Mucosa of stomach (tissue), 1 donor: Measurements from ENCODE around the gene RHBDF2.

Experiments
- H3K27me3 ChIP-seq: one replicate; pipeline ENCODE4 v1.7.0; 2013; ENCODE audit warnings: mild to moderate bottlenecking, low read length; ENCODE audit not compliant: control insufficient read depth, insufficient read depth
- H3K36me3 ChIP-seq: one replicate; pipeline ENCODE4 v1.7.0; 2013; ENCODE audit warnings: low read length; ENCODE audit not compliant: control insufficient read depth, insufficient read depth
- H3K4me1 ChIP-seq: one replicate; pipeline ENCODE4 v1.7.0; 2013; ENCODE audit warnings: mild to moderate bottlenecking, low read length; ENCODE audit not compliant: control insufficient read depth, insufficient read depth
- H3K4me3 ChIP-seq: one replicate; pipeline ENCODE4 v1.7.0; 2013; ENCODE audit warnings: low read length
- H3K9ac ChIP-seq: one replicate; pipeline ENCODE4 v1.7.0; 2013; ENCODE audit warnings: mild to moderate bottlenecking, low read length, moderate library complexity
- H3K9me3 ChIP-seq: one replicate; pipeline ENCODE4 v1.7.0; 2013; ENCODE audit warnings: mild to moderate bottlenecking, low read length, moderate library complexity; ENCODE audit not compliant: control insufficient read depth
- donor health status: Pancreatic carcinoma.

RHBDF2 gene

GRCh38 chr17:76478097-76478496 lies 23.1 kb downstream of the RHBDF2 start:
- no peaks in the 10 kb centered on the region for H3K4me1 ChIP-seq
- no peak overlapping the region for H3K9ac ChIP-seq
- no peaks in the 10 kb centered on the region for H3K36me3 ChIP-seq
- no peak overlapping the region for H3K4me3 ChIP-seq
- H3K9me3 ChIP-seq = no peaks in the 10 kb centered on the region
- H3K27me3 ChIP-seq = no peaks in the 10 kb centered on the region

DNA sequence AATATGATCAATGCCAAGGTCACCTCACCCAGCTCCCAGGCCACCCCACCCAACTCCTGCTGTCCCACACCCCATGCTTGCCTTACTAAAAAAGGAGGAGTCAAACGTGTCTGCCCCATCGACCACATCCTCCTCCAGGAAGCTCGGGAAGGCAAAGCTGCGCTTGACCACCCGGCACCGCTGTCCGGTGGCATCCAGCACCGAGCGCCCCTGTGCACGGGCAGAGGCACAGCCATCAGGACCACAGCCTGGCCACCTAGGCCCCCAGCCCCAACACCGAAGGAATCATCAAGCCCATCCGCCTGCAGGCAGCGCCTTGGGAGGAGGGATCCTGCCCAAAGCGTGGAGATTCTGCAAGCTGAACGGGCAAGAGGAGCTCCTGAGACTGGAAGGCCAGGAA lies 23.6 kb downstream of the RHBDF2 start:
- Histone ChIP-seq H3K4me3 (no peak overlapping the region), H3K36me3 (no peaks in the 10 kb centered on the region), H3K27me3 (no peaks in the 10 kb centered on the region), H3K9ac (no peak overlapping the region), H3K9me3 (no peaks in the 10 kb centered on the region), H3K4me1 (no peaks in the 10 kb centered on the region)

GRCh38 chr17:76476736-76477135 lies 24.5 kb downstream of the RHBDF2 start:
- Histone ChIP-seq H3K4me1 (no peaks in the 10 kb centered on the region), H3K4me3 (no peak overlapping the region), H3K9me3 (no peaks in the 10 kb centered on the region), H3K27me3 (no peaks in the 10 kb centered on the region), H3K36me3 (no peaks in the 10 kb centered on the region), H3K9ac (no peak overlapping the region)

DNA sequence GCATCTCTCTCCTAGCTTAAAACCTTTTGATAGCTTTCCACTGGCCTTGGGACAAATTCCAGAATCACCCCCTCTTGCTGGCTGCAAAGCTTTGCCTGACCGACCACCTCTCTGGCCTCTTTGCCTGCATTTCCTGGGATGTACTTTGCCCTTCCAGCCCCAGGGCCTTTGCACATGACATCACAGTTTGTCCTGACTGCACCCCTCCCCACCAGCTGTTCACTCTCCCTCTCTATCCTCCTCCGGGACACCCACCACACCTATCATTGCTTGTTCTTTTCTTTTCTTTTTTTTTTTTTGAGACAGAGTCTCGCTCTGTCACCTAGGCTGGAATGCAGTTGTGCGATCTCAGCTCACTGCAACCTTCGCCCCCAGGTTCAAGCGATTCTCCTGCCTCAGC lies 25.9 kb downstream of the RHBDF2 start:
- Histone ChIP-seq H3K4me1 (no peaks in the 10 kb centered on the region), H3K36me3 (no peaks in the 10 kb centered on the region), H3K9ac (no peak overlapping the region), H3K9me3 (no peaks in the 10 kb centered on the region), H3K4me3 (no peak overlapping the region), H3K27me3 (no peaks in the 10 kb centered on the region)

GRCh38 chr17:76474894-76475293 lies 26.3 kb downstream of the RHBDF2 start:
- H3K4me1 ChIP-seq = no peaks in the 10 kb centered on the region
- no peaks in the 10 kb centered on the region for H3K27me3 ChIP-seq
- no peak overlapping the region for H3K4me3 ChIP-seq
- H3K9me3 ChIP-seq = no peaks in the 10 kb centered on the region
- no peak overlapping the region for H3K9ac ChIP-seq
- no peaks in the 10 kb centered on the region for H3K36me3 ChIP-seq

DNA sequence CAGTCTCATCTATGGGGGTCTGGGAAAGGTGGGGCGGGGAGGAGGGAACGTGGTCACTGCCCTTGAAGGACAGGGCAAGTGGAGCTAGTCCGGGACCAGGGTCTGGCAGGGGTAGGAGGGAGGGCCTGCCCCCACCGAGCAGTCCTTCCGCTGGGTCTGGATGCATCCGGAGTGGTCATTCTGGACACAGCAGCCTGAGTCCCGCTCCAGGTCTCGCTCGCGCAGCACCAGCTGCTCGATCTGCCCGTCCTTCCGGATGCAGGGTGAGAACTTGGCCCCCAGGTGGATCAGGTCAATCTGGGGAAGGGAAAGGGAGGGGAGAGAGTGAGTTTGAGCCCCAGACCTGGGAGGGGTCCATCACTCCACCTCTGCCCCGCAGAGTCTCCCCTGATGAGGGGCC lies 27.0 kb downstream of the RHBDF2 start:
- Histone ChIP-seq H3K27me3 (no peaks in the 10 kb centered on the region), H3K9ac (no peak overlapping the region), H3K36me3 (no peaks in the 10 kb centered on the region), H3K9me3 (no peaks in the 10 kb centered on the region), H3K4me1 (no peaks in the 10 kb centered on the region), H3K4me3 (no peak overlapping the region)

DNA sequence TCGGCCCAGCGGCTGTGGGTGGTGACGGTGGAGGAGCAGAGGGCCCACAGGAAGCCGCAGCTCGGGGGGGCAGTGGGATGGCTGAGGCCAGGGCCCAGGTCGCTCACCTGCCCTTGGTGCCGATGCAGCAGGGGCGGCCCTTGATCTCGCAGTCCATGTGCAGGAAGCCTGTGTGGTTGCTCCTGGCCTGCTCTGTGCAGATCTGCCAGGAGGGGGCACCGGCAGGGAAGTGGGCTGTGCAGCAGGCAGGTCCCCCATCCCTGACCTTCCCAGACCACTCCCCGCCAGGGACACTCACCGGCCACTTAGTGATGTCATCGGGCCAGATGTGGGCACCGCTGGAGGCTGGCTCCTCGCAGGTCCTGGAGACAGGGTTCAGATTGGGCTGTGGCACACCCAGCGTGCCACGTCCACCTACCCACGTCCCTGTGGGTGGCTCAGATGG lies 27.7 kb downstream of the RHBDF2 start:
- Histone ChIP-seq H3K4me3 (no peak overlapping the region), H3K9me3 (no peaks in the 10 kb centered on the region), H3K27me3 (no peaks in the 10 kb centered on the region), H3K4me1 (no peaks in the 10 kb centered on the region), H3K36me3 (no peaks in the 10 kb centered on the region), H3K9ac (no peak overlapping the region)

DNA sequence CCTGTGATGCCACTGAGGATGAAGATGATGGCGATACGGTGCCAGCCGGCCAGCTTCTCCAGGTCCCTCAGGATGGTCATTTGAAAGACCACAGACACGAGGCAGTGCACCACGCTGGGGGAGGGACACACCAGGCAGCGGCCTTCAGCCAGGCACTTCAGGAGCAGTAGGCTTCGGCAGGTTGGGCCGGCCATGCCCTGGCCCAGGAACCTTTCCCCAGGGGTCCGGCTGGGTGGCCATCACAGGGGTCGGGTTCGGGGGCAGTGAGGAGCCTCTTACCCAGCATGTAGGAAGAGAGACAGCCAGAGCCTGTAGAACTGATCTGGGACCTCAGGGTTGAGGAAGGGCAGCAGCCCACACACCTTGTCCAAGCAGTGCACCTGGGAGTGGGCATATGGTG lies 28.5 kb downstream of the RHBDF2 start:
- no peaks in the 10 kb centered on the region for H3K27me3 ChIP-seq
- no peaks in the 10 kb centered on the region for H3K9me3 ChIP-seq
- no peaks in the 10 kb centered on the region for H3K4me1 ChIP-seq
- H3K4me3 ChIP-seq = no peak overlapping the region
- H3K9ac ChIP-seq = no peak overlapping the region
- H3K36me3 ChIP-seq = no peaks in the 10 kb centered on the region

GRCh38 chr17:76472258-76472645 lies 29.0 kb downstream of the RHBDF2 start:
- Histone ChIP-seq H3K27me3 (no peaks in the 10 kb centered on the region), H3K36me3 (no peaks in the 10 kb centered on the region), H3K4me1 (no peaks in the 10 kb centered on the region), H3K9ac (no peak overlapping the region), H3K4me3 (no peak overlapping the region), H3K9me3 (no peaks in the 10 kb centered on the region)

DNA sequence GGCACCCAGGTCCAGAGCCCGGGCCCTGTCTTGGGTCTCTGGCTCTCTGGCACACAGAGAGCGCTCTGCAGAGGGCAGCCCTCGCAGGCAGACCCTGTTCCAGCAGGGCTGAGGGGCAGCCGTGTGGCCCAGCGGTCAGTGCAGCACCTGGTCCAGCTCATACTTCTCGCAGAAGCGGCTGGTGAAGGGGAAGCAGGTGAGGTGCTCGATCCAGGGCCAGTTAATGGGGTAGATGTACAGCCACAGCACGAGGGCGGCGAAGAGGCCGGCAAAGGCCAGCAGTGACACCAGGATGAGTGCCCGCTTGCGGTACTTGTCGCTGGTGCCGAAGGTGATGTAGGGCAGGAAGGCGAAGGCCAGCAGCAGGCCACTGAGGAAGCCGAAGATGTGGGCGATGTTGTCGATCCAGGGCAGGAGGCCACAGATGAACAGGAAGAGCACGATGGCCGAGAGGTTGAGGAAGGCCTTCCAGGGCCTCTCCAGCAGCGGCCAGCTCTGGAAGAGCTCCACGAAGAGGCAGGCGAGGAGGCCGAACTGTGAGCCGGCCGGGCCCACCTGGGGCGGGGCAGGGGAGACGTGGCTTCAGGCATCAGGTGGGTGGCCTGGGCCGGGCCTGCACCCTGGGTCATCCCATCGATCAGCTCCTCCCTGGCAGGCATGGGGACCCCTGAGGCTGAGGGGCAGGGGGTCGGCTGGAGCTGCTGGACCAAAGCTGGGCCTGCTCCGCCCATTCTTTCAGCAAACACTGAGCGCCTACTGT lies 29.5 kb downstream of the RHBDF2 start:
- H3K4me1 ChIP-seq = no peaks in the 10 kb centered on the region
- H3K9ac ChIP-seq = no peak overlapping the region
- no peak overlapping the region for H3K4me3 ChIP-seq
- H3K27me3 ChIP-seq = no peaks in the 10 kb centered on the region
- H3K9me3 ChIP-seq = no peaks in the 10 kb centered on the region
- no peaks in the 10 kb centered on the region for H3K36me3 ChIP-seq

- Histone ChIP-seq H3K4me3 (no peak overlapping the region), H3K27me3 (no peaks in the 10 kb centered on the region), H3K36me3 (no peaks in the 10 kb centered on the region), H3K9ac (no peak overlapping the region), H3K9me3 (no peaks in the 10 kb centered on the region), H3K4me1 (no peaks in the 10 kb centered on the region)
These were observed 31.1 kb downstream of the RHBDF2 start for GRCh38 chr17:76469991-76470739.

GRCh38 chr17:76469076-76469990 lies 31.9 kb downstream of the RHBDF2 start:
- Histone ChIP-seq H3K36me3 (no peaks in the 10 kb centered on the region), H3K27me3 (no peaks in the 10 kb centered on the region), H3K9ac (no peak overlapping the region), H3K4me3 (no peak overlapping the region), H3K4me1 (no peaks in the 10 kb centered on the region), H3K9me3 (no peaks in the 10 kb centered on the region)
